WI38 (cell line): ENCODE measurements around the gene CHD6.

ENCODE experiments used
- H3K4me3 ChIP-seq: 2 replicates; pipeline ENCODE4 v1.5.1; 2011; ENCODE audit warnings: low read depth, mild to moderate bottlenecking, control low read depth, low read length
- TF ChIP-seq, protein P1 (sequence below): IDR thresholded peaks from 2 replicates; pipeline ENCODE4 v1.5.1; 2012; ENCODE audit warnings: low read depth, mild to moderate bottlenecking, control low read depth, low read length

The CHD6 gene

DNA sequence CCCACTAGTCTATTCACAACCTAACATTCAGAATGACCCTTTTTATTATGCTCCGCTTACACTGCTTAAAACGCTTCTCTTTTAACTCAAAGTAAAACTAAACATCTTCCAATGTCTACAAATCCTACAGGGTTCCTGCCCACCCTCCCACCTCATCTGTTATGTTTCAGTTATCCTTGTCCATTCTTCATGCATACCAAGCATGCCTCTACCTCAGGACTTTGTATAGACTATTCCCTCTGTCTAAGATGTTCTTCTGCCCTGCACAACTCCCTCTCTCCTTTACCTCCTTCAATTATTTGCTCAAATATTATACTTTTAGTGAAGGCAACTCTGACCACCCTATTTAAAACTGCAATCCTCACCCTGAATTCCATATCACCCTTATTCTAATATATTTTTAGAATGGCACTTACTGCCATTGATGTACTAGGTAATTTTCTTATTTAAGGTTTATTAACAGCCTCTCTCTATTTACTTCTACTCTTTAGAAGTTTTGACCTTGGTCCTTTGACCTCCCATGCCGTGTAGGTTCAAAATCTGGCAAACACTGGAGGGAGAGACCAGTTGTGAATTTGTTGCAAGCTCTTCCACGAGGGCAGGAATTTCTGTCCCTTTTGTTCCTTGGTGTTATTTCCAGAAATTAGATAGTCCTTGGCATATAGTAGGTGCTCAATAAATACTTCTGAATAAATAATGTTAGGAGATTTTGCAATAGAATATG, 111.8 kb downstream of the CHD6 start:
- TF ChIP-seq, protein P1, sequence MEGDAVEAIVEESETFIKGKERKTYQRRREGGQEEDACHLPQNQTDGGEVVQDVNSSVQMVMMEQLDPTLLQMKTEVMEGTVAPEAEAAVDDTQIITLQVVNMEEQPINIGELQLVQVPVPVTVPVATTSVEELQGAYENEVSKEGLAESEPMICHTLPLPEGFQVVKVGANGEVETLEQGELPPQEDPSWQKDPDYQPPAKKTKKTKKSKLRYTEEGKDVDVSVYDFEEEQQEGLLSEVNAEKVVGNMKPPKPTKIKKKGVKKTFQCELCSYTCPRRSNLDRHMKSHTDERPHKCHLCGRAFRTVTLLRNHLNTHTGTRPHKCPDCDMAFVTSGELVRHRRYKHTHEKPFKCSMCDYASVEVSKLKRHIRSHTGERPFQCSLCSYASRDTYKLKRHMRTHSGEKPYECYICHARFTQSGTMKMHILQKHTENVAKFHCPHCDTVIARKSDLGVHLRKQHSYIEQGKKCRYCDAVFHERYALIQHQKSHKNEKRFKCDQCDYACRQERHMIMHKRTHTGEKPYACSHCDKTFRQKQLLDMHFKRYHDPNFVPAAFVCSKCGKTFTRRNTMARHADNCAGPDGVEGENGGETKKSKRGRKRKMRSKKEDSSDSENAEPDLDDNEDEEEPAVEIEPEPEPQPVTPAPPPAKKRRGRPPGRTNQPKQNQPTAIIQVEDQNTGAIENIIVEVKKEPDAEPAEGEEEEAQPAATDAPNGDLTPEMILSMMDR = no peak
- no peak overlapping the region for H3K4me3 ChIP-seq

DNA sequence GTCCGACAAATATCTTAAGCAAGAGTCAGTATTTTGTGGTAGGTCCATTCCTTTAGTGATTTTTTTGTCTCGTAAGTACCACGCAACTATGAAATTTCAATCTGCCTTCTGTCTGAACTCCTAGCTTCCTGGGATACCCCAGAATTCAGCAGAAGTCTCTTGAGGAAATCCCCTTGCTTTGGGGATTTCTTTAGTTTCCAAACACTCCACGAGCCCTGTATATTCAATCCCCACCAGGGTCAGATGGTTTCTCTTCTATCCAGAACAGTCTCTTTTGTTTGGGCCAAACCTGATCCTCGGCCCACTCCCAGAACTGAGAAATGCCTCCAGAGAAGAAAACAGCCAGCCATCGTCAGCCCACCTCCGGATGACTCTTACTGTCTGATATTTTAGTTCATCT, 113.0 kb downstream of the CHD6 start:
- H3K4me3 ChIP-seq = no peak overlapping the region
- TF ChIP-seq, protein P1 = no peak

DNA sequence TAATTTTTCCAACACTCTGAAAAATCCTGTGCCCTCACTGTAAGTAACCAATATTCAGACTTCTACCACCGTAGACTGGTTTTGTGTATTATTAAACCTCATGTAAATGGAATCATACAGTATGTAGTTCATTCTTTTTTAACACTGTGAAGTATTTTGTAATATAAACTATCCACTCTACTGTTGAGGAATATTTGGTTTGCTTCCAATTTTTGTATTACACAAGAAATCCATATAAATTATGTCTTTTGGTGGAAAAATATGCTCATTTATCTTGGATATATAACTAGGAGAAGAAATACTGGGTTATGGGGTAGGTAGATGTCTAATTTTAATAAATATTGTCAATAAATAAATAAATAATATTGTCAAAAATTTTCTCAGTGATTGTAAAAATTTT, 116.8 kb downstream of the CHD6 start:
- no peak overlapping the region for H3K4me3 ChIP-seq
- TF ChIP-seq, protein P1 = no peak

DNA sequence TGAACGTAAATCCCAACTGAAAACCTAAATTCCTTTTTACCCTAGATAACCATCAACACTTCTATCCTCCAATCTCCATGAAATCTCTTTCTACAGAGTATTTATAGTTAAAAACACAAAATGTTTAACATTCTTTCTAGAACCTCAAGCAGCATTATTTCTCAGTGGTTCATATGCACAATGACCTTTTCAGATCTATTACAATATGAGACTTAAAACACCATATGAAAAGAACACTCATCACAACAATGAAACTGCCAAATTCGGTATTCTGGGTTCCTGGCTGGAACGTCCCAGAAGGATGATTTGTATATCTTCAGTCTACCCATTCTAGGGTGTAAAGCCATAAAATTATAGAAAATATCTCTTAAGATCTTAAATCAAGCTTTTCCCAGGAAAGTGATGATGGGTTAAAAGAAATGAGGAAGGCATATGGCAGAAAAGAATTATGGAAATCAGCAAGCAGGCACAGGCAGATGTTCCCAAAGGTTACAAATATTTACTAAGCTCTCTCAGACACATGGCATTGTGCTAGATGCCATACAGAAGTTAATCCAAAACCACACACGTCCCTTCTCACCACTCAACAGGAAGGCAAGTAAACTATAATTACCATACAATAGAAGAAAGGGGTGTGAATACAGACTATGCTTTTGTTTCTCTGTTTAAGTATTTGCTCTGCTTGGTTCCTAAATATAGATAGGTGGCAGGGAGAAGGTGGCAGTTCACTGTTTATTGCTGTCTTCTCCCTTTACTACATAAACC, 118.0 kb downstream of the CHD6 start:
- no peak overlapping the region for H3K4me3 ChIP-seq
- TF ChIP-seq, protein P1 = no peak

DNA sequence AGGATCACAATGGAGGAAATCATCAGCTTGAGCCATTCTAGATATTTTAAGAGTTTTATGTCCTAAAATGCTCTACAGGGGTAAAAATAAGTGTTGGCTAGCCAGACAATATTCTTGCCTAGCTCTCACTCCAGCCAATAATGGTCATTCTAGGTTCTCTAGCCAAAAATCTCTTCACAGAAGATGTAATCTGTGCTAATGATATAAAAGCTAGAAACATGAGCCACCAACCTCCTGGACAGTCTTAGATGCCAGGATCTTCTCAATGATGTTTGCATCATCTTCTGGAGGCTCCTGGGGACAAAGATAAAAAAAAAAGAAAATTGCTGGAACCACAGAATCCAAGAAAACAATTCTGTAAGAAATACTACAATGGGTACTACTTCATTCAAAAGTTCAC, 119.1 kb downstream of the CHD6 start:
- H3K4me3 ChIP-seq = no peak overlapping the region
- TF ChIP-seq, protein P1 = no peak

DNA sequence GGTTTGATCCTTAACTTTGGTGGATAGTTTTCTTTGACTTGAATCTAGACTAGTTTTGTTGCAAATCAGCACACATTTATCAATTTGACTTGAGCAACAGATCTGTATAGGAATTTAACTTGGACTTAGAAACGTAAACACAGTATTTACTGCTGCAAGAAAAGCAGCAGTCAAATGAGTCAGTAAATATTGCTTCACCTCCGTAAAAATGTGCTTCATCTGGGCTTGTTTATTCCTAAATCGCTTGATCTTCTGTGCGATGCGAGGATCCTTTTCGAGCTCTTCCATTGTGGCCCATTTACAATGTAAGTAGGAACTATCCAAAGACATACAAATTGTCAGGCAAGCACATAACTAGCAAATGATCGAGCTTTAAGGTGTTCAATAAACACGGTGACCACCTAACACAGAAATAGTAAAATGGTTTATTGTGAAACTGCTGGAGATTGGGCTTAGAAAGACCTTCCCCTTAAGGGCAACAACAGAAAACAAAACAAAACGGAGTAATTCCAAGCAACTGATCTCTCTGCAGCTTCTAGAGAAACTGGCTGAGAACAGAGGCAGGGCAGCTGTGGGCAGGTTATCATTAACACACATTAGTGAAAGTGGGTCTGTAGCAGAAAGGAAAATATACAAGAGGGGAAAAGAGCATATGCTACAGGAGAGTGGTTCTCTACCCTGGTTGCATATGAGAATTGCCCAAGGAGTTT, 120.8 kb downstream of the CHD6 start:
- TF ChIP-seq, protein P1 = no peak
- H3K4me3 ChIP-seq = no peak overlapping the region
